Upper lobe of right lung (tissue), 1 donor: ENCODE data around the gene GPR25. TPM values are rescaled to one million over a fixed set of nuclear protein-coding genes. Genes with fewer than 3 reads are reported as not detected.
"Not testable (repeated sequence)": the region's sequence is repeated elsewhere in the genome, so short reads cannot be mapped to it uniquely, and the experiment has no call there.

Source experiments
- ATAC-seq: fragments of 200-7000 bp; cut with Tn5 transposase; one replicate; pipeline ENCODE4 v1.9.1; 2020; ENCODE audit warnings: mild to moderate bottlenecking, moderate library complexity
- DNase-seq: peaks from one replicate; pipeline ENCODE4 v3.0.0-alpha.2; 2020
- H3K27ac ChIP-seq: fragments of 200-600 bp; one replicate; pipeline ENCODE4 v1.8.0; 2022
- H3K27me3 ChIP-seq: fragments of 200-600 bp; one replicate; pipeline ENCODE4 v1.8.0; 2022; ENCODE audit warnings: mild to moderate bottlenecking
- H3K36me3 ChIP-seq: fragments of 200-600 bp; one replicate; pipeline ENCODE4 v1.8.0; 2022
- H3K4me1 ChIP-seq: fragments of 200-600 bp; one replicate; pipeline ENCODE4 v1.8.0; 2022
- H3K4me3 ChIP-seq: fragments of 200-600 bp; one replicate; pipeline ENCODE4 v1.8.0; 2022; ENCODE audit warnings: mild to moderate bottlenecking
- H3K9me3 ChIP-seq: fragments of 200-600 bp; one replicate; pipeline ENCODE4 v1.8.0; 2022
- intact Hi-C: fragments of 100-400 bp; cut with DNase I; formaldehyde crosslinking; loops from one replicate; pipeline ENCODE4 v1.11.0; 2022
- total RNA-seq: library from RNA; stranded (reverse); fragmentation: NEBNext Ultra II Directional; extraction: Animal tissue kit (Norgen Biotek cat#: 25700); gene quantifications from one replicate; pipeline ENCODE4 v1.2.1, GENCODE V29; 2021
- TF ChIP-seq, protein P1 (sequence below): fragments of 200-600 bp; IDR thresholded peaks from one replicate; pipeline ENCODE4 v1.8.0; 2022; ENCODE audit warnings: antibody characterized with exemption
- donor health status: DM: no; HTN: yes; CAD: no; lungs with severe emphysema.

The GPR25 gene
- total RNA-seq, 1 donor from 2014 or later = 0.32 TPM

DNA sequence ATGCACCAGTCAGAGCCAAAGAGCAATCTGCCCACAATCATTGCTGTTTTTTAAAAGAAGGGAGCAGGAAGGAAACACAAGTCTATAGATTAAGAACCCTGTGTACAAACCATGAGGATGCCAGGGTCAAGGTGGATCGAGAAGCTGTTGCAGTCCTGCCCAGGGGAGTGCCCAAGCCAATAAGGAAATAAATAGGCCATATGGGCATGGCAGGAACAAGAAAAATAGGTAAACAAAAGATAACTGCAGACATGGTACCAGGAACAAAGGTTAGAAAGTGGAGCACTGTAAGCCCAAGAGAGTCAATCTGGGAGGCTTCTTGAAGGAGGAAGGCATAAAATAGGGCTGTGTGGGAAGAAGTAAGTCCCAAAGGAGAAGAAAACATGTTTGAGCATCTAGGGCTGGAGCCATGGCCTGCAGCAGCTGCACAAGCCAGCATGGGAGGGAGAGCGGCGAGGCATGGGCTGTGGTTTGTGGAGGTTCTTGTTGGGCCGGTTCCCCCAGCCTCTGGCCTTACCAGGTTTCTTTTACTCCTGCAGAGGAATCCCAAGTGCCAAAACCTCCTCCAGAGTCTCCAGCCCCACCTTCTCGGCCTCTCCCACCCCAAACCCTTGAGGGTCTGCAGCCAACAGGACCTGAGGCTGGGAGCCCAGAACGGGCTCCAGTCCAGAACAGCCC, 35.5 kb downstream of the GPR25 start:
- no peak for DNase-seq
- ATAC-seq = no peak
- H3K27ac ChIP-seq = no peak overlapping the region
- no peaks in the 10 kb centered on the region for H3K9me3 ChIP-seq
- intact Hi-C loops = no loop called here
- H3K4me1 ChIP-seq = no peaks in the 10 kb centered on the region
- TF ChIP-seq, protein P1, sequence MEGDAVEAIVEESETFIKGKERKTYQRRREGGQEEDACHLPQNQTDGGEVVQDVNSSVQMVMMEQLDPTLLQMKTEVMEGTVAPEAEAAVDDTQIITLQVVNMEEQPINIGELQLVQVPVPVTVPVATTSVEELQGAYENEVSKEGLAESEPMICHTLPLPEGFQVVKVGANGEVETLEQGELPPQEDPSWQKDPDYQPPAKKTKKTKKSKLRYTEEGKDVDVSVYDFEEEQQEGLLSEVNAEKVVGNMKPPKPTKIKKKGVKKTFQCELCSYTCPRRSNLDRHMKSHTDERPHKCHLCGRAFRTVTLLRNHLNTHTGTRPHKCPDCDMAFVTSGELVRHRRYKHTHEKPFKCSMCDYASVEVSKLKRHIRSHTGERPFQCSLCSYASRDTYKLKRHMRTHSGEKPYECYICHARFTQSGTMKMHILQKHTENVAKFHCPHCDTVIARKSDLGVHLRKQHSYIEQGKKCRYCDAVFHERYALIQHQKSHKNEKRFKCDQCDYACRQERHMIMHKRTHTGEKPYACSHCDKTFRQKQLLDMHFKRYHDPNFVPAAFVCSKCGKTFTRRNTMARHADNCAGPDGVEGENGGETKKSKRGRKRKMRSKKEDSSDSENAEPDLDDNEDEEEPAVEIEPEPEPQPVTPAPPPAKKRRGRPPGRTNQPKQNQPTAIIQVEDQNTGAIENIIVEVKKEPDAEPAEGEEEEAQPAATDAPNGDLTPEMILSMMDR = no peak
- H3K36me3 ChIP-seq = no peaks in the 10 kb centered on the region
- no peak overlapping the region for H3K4me3 ChIP-seq
- no peaks in the 10 kb centered on the region for H3K27me3 ChIP-seq

DNA sequence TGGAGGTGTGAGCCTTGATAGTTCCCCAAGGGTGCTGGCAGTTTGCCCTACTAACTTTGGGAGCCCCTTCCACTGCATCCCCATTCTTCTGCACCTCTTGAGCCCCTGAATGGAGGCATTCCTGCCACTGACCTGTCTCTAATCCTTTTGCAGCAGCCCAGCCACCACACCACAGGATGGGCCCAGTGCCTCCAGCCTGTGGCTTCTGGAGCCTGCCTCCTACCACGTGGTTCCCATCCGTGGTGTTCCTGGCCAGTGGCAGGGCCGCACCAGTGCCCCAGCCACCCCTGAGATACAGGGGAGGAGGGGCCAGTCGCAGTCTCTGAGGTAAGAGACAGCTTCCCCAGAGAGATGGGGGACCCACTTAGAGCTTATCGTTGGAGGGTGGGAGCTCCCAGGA, 36.3 kb downstream of the GPR25 start:
- Histone ChIP-seq H3K9me3 (no peaks in the 10 kb centered on the region), H3K27ac (no peak overlapping the region), H3K4me1 (no peaks in the 10 kb centered on the region), H3K36me3 (no peaks in the 10 kb centered on the region), H3K27me3 (no peaks in the 10 kb centered on the region), H3K4me3 (no peak overlapping the region)
- intact Hi-C loops = no loop called here
- DNase-seq (no peak), ATAC-seq (no peak)
- TF ChIP-seq, protein P1 = no peak

DNA sequence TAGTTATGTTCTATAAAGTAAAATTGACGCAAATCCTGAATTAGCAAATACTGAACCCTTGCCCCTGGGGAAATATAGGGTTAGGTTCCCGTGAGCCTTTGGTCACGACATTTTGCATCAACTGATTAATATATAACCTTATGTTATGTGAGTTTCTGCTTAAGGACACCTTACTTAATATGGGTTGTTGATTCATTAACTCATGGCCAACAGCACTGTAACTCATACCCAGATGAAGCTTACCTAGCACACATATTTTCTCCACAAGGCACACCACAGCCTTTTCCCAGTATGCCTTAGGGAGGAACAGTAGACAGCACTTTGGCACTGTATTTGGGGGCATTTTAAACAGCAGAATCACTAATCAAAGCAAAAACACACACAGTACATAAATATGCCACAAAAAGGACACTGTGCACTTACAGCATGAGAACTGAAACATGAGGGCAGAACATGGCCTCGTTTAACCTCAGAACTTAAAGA, 37.0 kb downstream of the GPR25 start:
- Histone ChIP-seq H3K4me3 (no peak overlapping the region), H3K27ac (no peak overlapping the region), H3K4me1 (no peaks in the 10 kb centered on the region), H3K36me3 (no peaks in the 10 kb centered on the region), H3K9me3 (no peaks in the 10 kb centered on the region), H3K27me3 (no peaks in the 10 kb centered on the region)
- DNase-seq = no peak
- intact Hi-C loops = no loop called here
- ATAC-seq = no peak
- TF ChIP-seq, protein P1 = no peak

DNA sequence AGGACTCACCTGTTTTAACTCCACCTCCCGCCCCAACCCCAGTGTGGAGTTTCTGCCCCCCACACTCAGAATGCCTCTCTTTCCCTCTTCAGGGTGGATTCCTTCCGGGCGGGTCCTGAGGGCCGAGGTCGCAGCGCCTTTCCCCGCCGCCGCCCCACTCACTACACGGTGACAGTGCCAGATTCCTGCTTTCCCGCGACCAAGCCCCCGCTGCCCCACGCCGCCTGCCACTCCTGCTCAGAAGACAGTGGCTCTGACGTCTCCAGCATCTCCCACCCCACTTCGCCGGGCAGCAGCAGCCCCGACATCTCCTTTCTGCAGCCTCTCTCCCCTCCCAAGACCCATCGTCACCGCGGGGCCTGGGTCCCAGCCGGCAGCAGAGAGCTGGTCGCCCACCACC, 38.6 kb downstream of the GPR25 start:
- DNase-seq (no peak), ATAC-seq (no peak)
- H3K27ac ChIP-seq = no peak overlapping the region
- no peak overlapping the region for H3K4me3 ChIP-seq
- intact Hi-C loops = no loop called here
- no peaks in the 10 kb centered on the region for H3K27me3 ChIP-seq
- H3K36me3 ChIP-seq = no peaks in the 10 kb centered on the region
- no peaks in the 10 kb centered on the region for H3K9me3 ChIP-seq
- TF ChIP-seq, protein P1 = no peak
- H3K4me1 ChIP-seq = no peaks in the 10 kb centered on the region

DNA sequence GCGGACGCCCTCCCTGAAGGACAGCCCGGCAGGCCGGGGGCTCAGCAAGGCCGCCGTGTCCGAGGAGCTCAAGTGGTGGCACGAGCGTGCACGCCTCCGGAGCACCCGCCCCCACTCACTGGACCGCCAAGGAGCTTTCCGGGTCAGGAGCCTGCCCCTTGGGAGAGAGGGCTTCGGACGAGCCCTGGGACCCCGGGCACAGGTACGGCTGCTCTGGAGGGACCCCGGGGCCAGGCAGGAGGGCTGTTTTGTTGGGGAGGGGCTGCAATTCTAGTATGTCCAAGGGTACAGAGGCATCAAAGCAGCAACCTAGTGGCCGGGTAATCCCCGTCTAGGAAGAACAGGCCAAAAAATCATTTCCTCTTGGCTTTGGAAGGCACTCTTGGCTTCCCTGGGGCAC, 39.2 kb downstream of the GPR25 start:
- H3K9me3 ChIP-seq, intact Hi-C loops, DNase-seq, H3K4me1 ChIP-seq, H3K27me3 ChIP-seq, H3K4me3 ChIP-seq, ATAC-seq, H3K36me3 ChIP-seq, H3K27ac ChIP-seq: not testable (repeated sequence)

DNA sequence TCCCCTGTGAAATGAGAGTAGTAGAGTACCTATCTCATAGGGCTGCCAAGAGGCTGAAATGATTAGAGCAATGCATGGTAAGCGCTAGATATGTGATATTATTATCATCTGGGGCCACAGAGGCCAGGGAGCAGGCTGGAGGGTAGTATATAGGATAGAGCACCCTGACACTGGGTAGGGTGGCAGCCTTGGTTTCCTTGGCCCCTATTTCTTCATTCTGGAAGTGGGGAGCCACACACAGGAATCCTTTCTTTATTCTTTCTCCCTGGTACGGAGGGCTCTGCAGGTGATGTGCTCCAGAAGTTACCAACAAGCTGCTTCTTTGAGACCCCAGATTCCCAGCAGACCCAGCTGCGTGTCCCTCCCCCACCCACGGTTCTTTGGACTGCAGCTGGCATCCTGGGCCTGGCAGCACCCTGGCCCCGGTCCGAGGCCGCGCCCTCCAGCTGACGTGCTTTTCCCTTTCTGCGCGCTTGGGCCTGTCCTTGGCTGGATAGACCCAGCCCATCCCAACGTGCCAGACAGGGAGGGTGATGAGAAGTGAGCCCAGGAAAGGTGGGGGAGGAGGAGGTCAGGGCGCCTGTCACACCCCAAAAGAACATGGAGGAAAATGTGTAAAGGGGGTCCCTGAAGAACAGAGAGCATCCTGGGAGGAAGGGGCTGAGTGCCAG, 40.1 kb downstream of the GPR25 start:
- DNase-seq (no peak), ATAC-seq (no peak)
- intact Hi-C loops = no loop called here
- Histone ChIP-seq H3K4me3 (no peak overlapping the region), H3K4me1 (no peaks in the 10 kb centered on the region), H3K27ac (no peak overlapping the region), H3K36me3 (no peaks in the 10 kb centered on the region), H3K27me3 (no peaks in the 10 kb centered on the region), H3K9me3 (no peaks in the 10 kb centered on the region)
- TF ChIP-seq, protein P1 = no peak
